Upper lobe of left lung (tissue), 4 donors: Measurements from ENCODE around the gene DENND2C.

ENCODE experiments used
- POLR2A ChIP-seq, 4 donors: fragments of 450-650 bp; IDR thresholded peaks; one replicate each; pipeline ENCODE4 v1.5.1; 2016 to 2017; ENCODE audit warnings: antibody characterized with exemption in 4 of 4, mild to moderate bottlenecking in 2 of 4
- TF ChIP-seq, protein P1 (sequence below), 6 experiments: fragments of 450-650 bp in 4 of 6; fragments of 200-600 bp in 2 of 6; sonication (generic) in 2 of 6; IDR thresholded peaks; one replicate each; pipeline ENCODE4 v1.5.1; 2016 to 2019; ENCODE audit warnings: antibody characterized with exemption in 6 of 6

- TF ChIP-seq, protein P1, sequence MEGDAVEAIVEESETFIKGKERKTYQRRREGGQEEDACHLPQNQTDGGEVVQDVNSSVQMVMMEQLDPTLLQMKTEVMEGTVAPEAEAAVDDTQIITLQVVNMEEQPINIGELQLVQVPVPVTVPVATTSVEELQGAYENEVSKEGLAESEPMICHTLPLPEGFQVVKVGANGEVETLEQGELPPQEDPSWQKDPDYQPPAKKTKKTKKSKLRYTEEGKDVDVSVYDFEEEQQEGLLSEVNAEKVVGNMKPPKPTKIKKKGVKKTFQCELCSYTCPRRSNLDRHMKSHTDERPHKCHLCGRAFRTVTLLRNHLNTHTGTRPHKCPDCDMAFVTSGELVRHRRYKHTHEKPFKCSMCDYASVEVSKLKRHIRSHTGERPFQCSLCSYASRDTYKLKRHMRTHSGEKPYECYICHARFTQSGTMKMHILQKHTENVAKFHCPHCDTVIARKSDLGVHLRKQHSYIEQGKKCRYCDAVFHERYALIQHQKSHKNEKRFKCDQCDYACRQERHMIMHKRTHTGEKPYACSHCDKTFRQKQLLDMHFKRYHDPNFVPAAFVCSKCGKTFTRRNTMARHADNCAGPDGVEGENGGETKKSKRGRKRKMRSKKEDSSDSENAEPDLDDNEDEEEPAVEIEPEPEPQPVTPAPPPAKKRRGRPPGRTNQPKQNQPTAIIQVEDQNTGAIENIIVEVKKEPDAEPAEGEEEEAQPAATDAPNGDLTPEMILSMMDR (IDR thresholded peaks at IDR 0.05): no peak
- no peak for TF ChIP-seq POLR2A (IDR thresholded peaks at IDR 0.05)
Observed at GRCh38 chr1:114700036-114700600, 30.3 kb upstream of the DENND2C start.
